Endothelial cell of umbilical vein (primary cell): Measurements from ENCODE around the gene SLCO2A1. TPM values are rescaled to one million over a fixed set of nuclear protein-coding genes. Genes with fewer than 3 reads are reported as not detected.

ENCODE experiments used
- BruUV-seq: library from RNA; stranded (reverse); fragments of 400-500 nt; replicated peaks from 2 replicates; lab custom pipeline; 2021; lab: Mats Ljungman, UMichigan
- CTCF ChIA-PET: fragments of 300-600, 350-600 bp; sonication (Branson Sonifier 250); formaldehyde crosslinking; loops from one replicate; lab custom pipeline; 2021; ENCODE audit warnings: antibody characterized with exemption, inconsistent platforms; lab: Charles Lee
- POLR2A ChIA-PET: fragments of 300-600, 350-600 bp; sonication (Branson Sonifier 250); formaldehyde crosslinking; loops from one replicate; lab custom pipeline; 2021; ENCODE audit warnings: antibody characterized with exemption, inconsistent platforms; lab: Charles Lee
- DNase-seq: peaks from one replicate; pipeline ENCODE4 v3.0.0-alpha.2; 2011; ENCODE audit warnings: low read depth, low spot score
- FAIRE-seq: peaks from 2 replicates; lab custom pipeline; 2011; peaks lifted over from hg19 to GRCh38; lab: Jason Lieb, UNC
- H2AFZ ChIP-seq: 2 replicates; pipeline ENCODE4 v1.6.0; 2012; ENCODE audit warnings: low read depth, low read length, control low read depth, inconsistent platforms
- H3K27ac ChIP-seq: 2 replicates; pipeline ENCODE4 v1.5.1; 2011; ENCODE audit warnings: low read depth, mild to moderate bottlenecking, control low read depth, low read length, moderate library complexity; ENCODE audit not compliant: insufficient read depth
- H3K27me3 ChIP-seq, 2 experiments: 2 replicates each; pipeline versions ENCODE4 v1.6.0 to v1.6.1; 2011; ENCODE audit warnings: low read length in 2 of 2, mixed read lengths in 1 of 2; ENCODE audit not compliant: control insufficient read depth in 2 of 2, insufficient read depth in 2 of 2
- H3K36me3 ChIP-seq, 2 experiments: 2 replicates in 1 of 2; 3 replicates in 1 of 2; pipeline ENCODE4 v1.5.1; 2011; ENCODE audit warnings: low read length in 2 of 2, mild to moderate bottlenecking in 1 of 2, moderate library complexity in 1 of 2; ENCODE audit not compliant: control insufficient read depth in 2 of 2, insufficient read depth in 2 of 2; ENCODE audit errors: extremely low read depth in 1 of 2
- H3K4me1 ChIP-seq: 3 replicates; pipeline ENCODE4 v1.5.1; 2011; ENCODE audit warnings: mild to moderate bottlenecking, low read length; ENCODE audit not compliant: control insufficient read depth, insufficient read depth; ENCODE audit errors: extremely low read depth
- H3K4me2 ChIP-seq: 2 replicates; pipeline ENCODE4 v1.6.1; 2011; ENCODE audit warnings: low read length, control low read depth, mixed read lengths; ENCODE audit not compliant: insufficient read depth
- H3K4me3 ChIP-seq, 3 experiments: fragments of 200-600 bp in 1 of 3; sonication (generic), shearing (Covaris generic) in 1 of 3; replicated peaks in 1 of 3; 2 replicates each; pipeline ENCODE4 v1.5.1; 2011 to 2016; ENCODE audit warnings: control low read depth in 3 of 3, low read length in 3 of 3, mild to moderate bottlenecking in 2 of 3, inconsistent platforms in 1 of 3, low read depth in 1 of 3, moderate library complexity in 1 of 3; ENCODE audit not compliant: insufficient read depth in 1 of 3
- H3K79me2 ChIP-seq: 2 replicates; pipeline ENCODE4 v1.6.0; 2012; ENCODE audit warnings: low read length, inconsistent platforms; ENCODE audit not compliant: control insufficient read depth, insufficient read depth
- H3K9ac ChIP-seq: replicated peaks from 2 replicates; pipeline ENCODE3; 2011; ENCODE audit warnings: low read length, control low read depth; ENCODE audit not compliant: insufficient read depth; ENCODE audit errors: extremely low read depth
- H3K9me1 ChIP-seq: replicated peaks from 3 replicates; pipeline ENCODE4 v1.6.0; 2011; ENCODE audit warnings: mild to moderate bottlenecking, low read length; ENCODE audit not compliant: control insufficient read depth, insufficient read depth; ENCODE audit errors: extremely low read depth
- H3K9me3 ChIP-seq: replicated peaks from 2 replicates; pipeline ENCODE4 v1.5.1; 2012; ENCODE audit warnings: low read length, inconsistent platforms; ENCODE audit not compliant: control insufficient read depth, insufficient read depth
- H4K20me1 ChIP-seq: replicated peaks from 2 replicates; pipeline ENCODE3; 2011; ENCODE audit warnings: mild to moderate bottlenecking, low read length; ENCODE audit not compliant: control insufficient read depth, insufficient read depth; ENCODE audit errors: extremely low read depth
- CTCF ChIP-seq, 2 donors: IDR thresholded peaks; 1 replicate in 1 of 2; 2 replicates in 1 of 2; pipeline ENCODE4 v1.5.1; 2011; ENCODE audit warnings: low read length in 2 of 2, mild to moderate bottlenecking in 2 of 2, moderate library complexity in 2 of 2, control low read depth in 1 of 2, inconsistent platforms in 1 of 2, low read depth in 1 of 2; ENCODE audit not compliant: insufficient read depth in 1 of 2; ENCODE audit errors: extremely low read depth in 1 of 2
- EZH2 ChIP-seq: IDR thresholded peaks from 2 replicates; pipeline ENCODE4 v1.6.1; 2012; ENCODE audit warnings: borderline replicate concordance, low read depth, mild to moderate bottlenecking, moderate library complexity, low read length, inconsistent platforms; ENCODE audit not compliant: severe bottlenecking
- FOS ChIP-seq: IDR thresholded peaks from 2 replicates; pipeline ENCODE4 v1.6.1; 2011; ENCODE audit warnings: mild to moderate bottlenecking, low read length, moderate library complexity, borderline replicate concordance; ENCODE audit not compliant: insufficient read depth
- GATA2 ChIP-seq: IDR thresholded peaks from 2 replicates; pipeline ENCODE4 v1.7.0; 2011; ENCODE audit warnings: low read depth, mild to moderate bottlenecking, moderate library complexity, mixed read lengths, low read length; ENCODE audit not compliant: insufficient read length, insufficient read depth
- JUN ChIP-seq: IDR thresholded peaks from 2 replicates; pipeline ENCODE4 v1.6.1; 2011; ENCODE audit warnings: borderline replicate concordance, low read depth; ENCODE audit not compliant: insufficient read length, insufficient read depth
- MYC ChIP-seq: IDR thresholded peaks from one replicate; pipeline ENCODE4 v1.6.1; 2011; ENCODE audit warnings: mild to moderate bottlenecking, low read depth, low read length
- POLR2A ChIP-seq: IDR thresholded peaks from 2 replicates; pipeline ENCODE4 v1.6.1; 2012; ENCODE audit warnings: low read depth, mild to moderate bottlenecking, control low read depth, low read length
- POLR2AphosphoS5 ChIP-seq: IDR thresholded peaks from 2 replicates; pipeline ENCODE4 v1.6.1; 2012; ENCODE audit warnings: low read depth, mild to moderate bottlenecking, control low read depth, low read length, moderate library complexity; ENCODE audit not compliant: insufficient read depth
- dilution Hi-C: fragments of 300-500 bp; cut with MboI; formaldehyde crosslinking; loops from one replicate; pipeline ENCODE4 v1.15.0; 2019; ENCODE audit warnings: low sequenced_read_pairs; ENCODE audit not compliant: extremely low pct_ligation_motif_present
- intact Hi-C: fragments of 100-400 bp; cut with micrococcal nuclease; formaldehyde crosslinking; loops from one replicate; pipeline ENCODE4 v1.10.0; 2022
- polyA plus RNA-seq, 4 experiments: library from polyadenylated mRNA; depleted of rRNA in 3 of 4; stranded (reverse) in 3 of 4; unstranded in 1 of 4; fragments of >200 nt; gene quantifications; 2 replicates each; pipeline versions ENCODE4 v1.2.1 to v1.2.3, GENCODE V29; 2011 to 2012; ENCODE audit warnings: missing spikeins in 1 of 4
- total RNA-seq: library from RNA; stranded (reverse); gene quantifications from 2 replicates; pipeline ENCODE4 v1.2.3, GENCODE V29; 2021
- TF ChIP-seq, protein P1 (sequence below): IDR thresholded peaks from 2 replicates; pipeline ENCODE4 v1.6.1; 2011; ENCODE audit not compliant: insufficient read depth, insufficient read length

The SLCO2A1 gene
- total and polyA plus RNA-seq, 2 donors (not counting 3 experiments of a cell fraction or from before 2014, with no cell fraction given), result 1.4 to 11.9 TPM

DNA sequence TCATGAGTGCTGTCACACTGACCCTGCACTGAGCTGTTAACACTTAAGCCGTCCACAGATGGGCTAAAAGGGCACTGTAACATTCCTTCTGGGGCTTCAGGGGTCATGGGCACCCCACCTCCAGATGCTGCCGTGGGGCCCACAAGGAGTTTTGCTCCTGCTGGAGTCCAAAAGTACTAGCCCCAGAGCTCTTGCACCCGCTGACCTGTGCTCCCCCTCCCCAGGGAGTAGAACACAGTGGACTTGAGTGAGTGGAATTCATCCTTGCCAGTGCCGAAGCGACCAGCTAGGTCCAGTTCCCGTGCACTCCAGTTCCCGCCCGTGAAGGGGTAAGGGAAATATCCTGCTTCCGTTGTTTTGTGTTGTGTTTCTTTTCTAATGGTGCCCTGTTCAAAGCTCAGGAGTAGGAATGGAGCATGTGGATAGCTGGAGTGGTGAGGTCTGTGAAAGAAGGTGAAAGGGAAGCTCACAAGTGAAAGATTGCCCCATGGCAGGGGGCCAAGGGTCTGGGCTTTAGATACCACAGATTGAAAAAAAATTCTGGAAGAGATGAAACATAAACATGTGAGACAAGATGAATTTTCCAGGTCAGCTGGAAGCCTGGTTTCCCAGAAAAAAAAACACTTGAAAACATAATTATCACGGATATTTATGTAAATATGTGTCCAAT is 36.6 kb downstream of the SLCO2A1 start:
- no peak overlapping the region for H3K4me2 ChIP-seq
- H3K9ac ChIP-seq, result no peak overlapping the region
- H3K4me1 ChIP-seq, result peaks cover 17% of the 10 kb centered on the region
- no peak for FAIRE-seq
- ChIA-PET POLR2A (no interaction called here), CTCF (interaction anchor here (0.9 to 1.1 kb wide), 2 partner anchors 9 to 218 kb away, joined by 3 to 4 read pairs; no protein-coding TSS in a partner anchor)
- no peak overlapping the region for H3K4me3 ChIP-seq
- no peak overlapping the region for H2AFZ ChIP-seq
- no peak overlapping the region for H3K27ac ChIP-seq
- H3K27me3 ChIP-seq, result no peaks in the 10 kb centered on the region
- intact Hi-C loops (no loop called here), dilution Hi-C loops (no loop called here)
- BruUV-seq, result no TSS peak
- DNase-seq, result no peak
- no peaks in the 10 kb centered on the region for H3K36me3 ChIP-seq
- H3K9me1 ChIP-seq, result no peaks in the 10 kb centered on the region
- no peaks in the 10 kb centered on the region for H3K9me3 ChIP-seq
- TF ChIP-seq GATA2, result no peak
- TF ChIP-seq MYC, result no peak
- TF ChIP-seq JUN, result no peak
- no peak for TF ChIP-seq FOS
- no peak for TF ChIP-seq EZH2
- no peak for TF ChIP-seq CTCF (IDR thresholded peaks at IDR 0.05; ENCODE audit: extremely low read depth in 1 of 2, insufficient read depth in 1 of 2, low read depth in 1 of 2, low read length in 2 of 2)
- TF ChIP-seq, protein P1, sequence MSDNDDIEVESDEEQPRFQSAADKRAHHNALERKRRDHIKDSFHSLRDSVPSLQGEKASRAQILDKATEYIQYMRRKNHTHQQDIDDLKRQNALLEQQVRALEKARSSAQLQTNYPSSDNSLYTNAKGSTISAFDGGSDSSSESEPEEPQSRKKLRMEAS, result no peak
- TF ChIP-seq POLR2A, result no peak
- no peak for TF ChIP-seq POLR2AphosphoS5
- H3K79me2 ChIP-seq, result no peaks in the 10 kb centered on the region
- no peaks in the 10 kb centered on the region for H4K20me1 ChIP-seq
